Measurements from ENCODE around the gene PHKG1. TPM values are rescaled to one million over a fixed set of nuclear protein-coding genes. Genes with fewer than 3 reads are reported as not detected.
"Not testable (repeated sequence)": the region's sequence is repeated elsewhere in the genome, so short reads cannot be mapped to it uniquely, and the experiment has no call there.

The PHKG1 gene
- total RNA-seq, 1 experiment from 2014 or later, result 1.2 TPM

- Mint-ChIP-seq H3K4me3 (ENCODE audit: unreplicated experiment) (no peak overlapping the region), H3K9me3 (ENCODE audit: unreplicated experiment) (no peaks in the 10 kb centered on the region), H3K27ac (ENCODE audit: low read depth, unreplicated experiment) (no peak overlapping the region), H3K27me3 (ENCODE audit: insufficient read depth, unreplicated experiment) (no peaks in the 10 kb centered on the region), H3K4me1 (ENCODE audit: insufficient read depth, unreplicated experiment) (no peaks in the 10 kb centered on the region), H3K36me3 (ENCODE audit: insufficient read depth, unreplicated experiment) (peaks cover 25% of the 10 kb centered on the region)
- intact Hi-C loops (cut with micrococcal nuclease), result no loop called here
- no peak for DNase-seq (ENCODE audit: unreplicated experiment)
- no peak for TF ChIP-seq CTCF (IDR thresholded peaks at IDR 0.05; ENCODE audit: unreplicated experiment)
- POLR2A ChIA-PET, result interaction anchor here (0.6 kb wide), 2 partner anchors 32 to 108 kb away, joined by 3 read pairs; no protein-coding TSS in a partner anchor
- BruUV-seq (replicated peaks), result no TSS peak
- CTCF ChIA-PET, result no interaction called here
These were observed 15.2 kb upstream of the PHKG1 start for GRCh38 chr7:56107954-56108258.

- POLR2A ChIA-PET, result interaction anchor here (0.6 to 2.4 kb wide), 21 partner anchors 8 to 740 kb away, joined by 3 to 22 read pairs (median 3); partner anchors contain the start of genes CCT6A, PHKG1, PSPH and SUMF2
- CTCF ChIA-PET, result interaction anchor here (0.6 to 1.1 kb wide), 3 partner anchors 14 to 458 kb away, joined by 3 to 4 read pairs (median 3); partner anchors contain the start of gene PHKG1
- Mint-ChIP-seq H3K27me3 (ENCODE audit: insufficient read depth, unreplicated experiment) (no peaks in the 10 kb centered on the region), H3K36me3 (ENCODE audit: insufficient read depth, unreplicated experiment) (peaks cover 40% of the 10 kb centered on the region), H3K4me3 (ENCODE audit: unreplicated experiment) (peak within 1 kb of the TSS; percentile 99), H3K9me3 (ENCODE audit: unreplicated experiment) (no peaks in the 10 kb centered on the region), H3K4me1 (ENCODE audit: insufficient read depth, unreplicated experiment) (no peaks in the 10 kb centered on the region), H3K27ac (ENCODE audit: low read depth, unreplicated experiment) (peak within 1 kb of the TSS; percentile 99)
- intact Hi-C loops (cut with micrococcal nuclease), result no loop called here
- TF ChIP-seq CTCF (IDR thresholded peaks at IDR 0.05; ENCODE audit: unreplicated experiment), result no peak
- peak; percentile 98 for DNase-seq (ENCODE audit: unreplicated experiment)
- TSS peak; percentile 94 for BruUV-seq (replicated peaks)
These were observed 13.6 kb upstream of the PHKG1 start, which contains the start of gene CHCHD2 for GRCh38 chr7:56106108-56107073. CHCHD2 (minus strand) TSS chr7:56106476; CDS start chr7:56106413, 63 bp downstream.

- intact Hi-C loops (cut with micrococcal nuclease), result no loop called here
- ChIA-PET POLR2A (interaction anchor here (0.6 to 2.4 kb wide), 13 partner anchors 7 to 739 kb away, joined by 3 to 22 read pairs (median 4); partner anchors contain the start of genes CCT6A, PHKG1, PSPH and SUMF2), CTCF (interaction anchor here (0.6 to 1.1 kb wide), 4 partner anchors 13 to 1071 kb away, joined by 3 to 6 read pairs (median 4); partner anchors contain the start of gene PHKG1)
- peak; percentile 55 for DNase-seq (ENCODE audit: unreplicated experiment)
- peak overlapping the region; percentile 99 for H3K27ac Mint-ChIP-seq (ENCODE audit: low read depth, unreplicated experiment)
- no peaks in the 10 kb centered on the region for H3K4me1 Mint-ChIP-seq (ENCODE audit: insufficient read depth, unreplicated experiment)
- H3K27me3 Mint-ChIP-seq (ENCODE audit: insufficient read depth, unreplicated experiment), result no peaks in the 10 kb centered on the region
- TF ChIP-seq CTCF (IDR thresholded peaks at IDR 0.05; ENCODE audit: unreplicated experiment), result no peak
- H3K4me3 Mint-ChIP-seq (ENCODE audit: unreplicated experiment), result peak overlapping the region; percentile 99
- H3K36me3 Mint-ChIP-seq (ENCODE audit: insufficient read depth, unreplicated experiment), result peaks cover 49% of the 10 kb centered on the region
- BruUV-seq (replicated peaks), result no TSS peak
- no peaks in the 10 kb centered on the region for H3K9me3 Mint-ChIP-seq (ENCODE audit: unreplicated experiment)
These were observed 12.8 kb upstream of the PHKG1 start for GRCh38 chr7:56105508-56105907.

GRCh38 chr7:56104138-56104537 lies 11.4 kb upstream of the PHKG1 start:
- BruUV-seq (replicated peaks); DNase-seq (ENCODE audit: unreplicated experiment); intact Hi-C loops (cut with micrococcal nuclease); H3K4me3 Mint-ChIP-seq (ENCODE audit: unreplicated experiment); H3K27ac Mint-ChIP-seq (ENCODE audit: low read depth, unreplicated experiment); H3K9me3 Mint-ChIP-seq (ENCODE audit: unreplicated experiment); H3K27me3 Mint-ChIP-seq (ENCODE audit: insufficient read depth, unreplicated experiment); H3K4me1 Mint-ChIP-seq (ENCODE audit: insufficient read depth, unreplicated experiment): not testable (repeated sequence)
- H3K36me3 Mint-ChIP-seq (ENCODE audit: insufficient read depth, unreplicated experiment), result peaks cover 62% of the 10 kb centered on the region
- ChIA-PET POLR2A (interaction anchor here (0.6 kb wide), 1 partner anchor 33 kb away, joined by 3 read pairs; no protein-coding TSS in a partner anchor), CTCF (interaction anchor here (0.6 to 0.8 kb wide), 2 partner anchors 11 to 30 kb away, joined by 3 to 7 read pairs; no protein-coding TSS in a partner anchor)

All from MCF 10A (cell line).